HG03045 (cell line): ENCODE data around the gene CDK12.
"Not testable (repeated sequence)": the region's sequence is repeated elsewhere in the genome, so short reads cannot be mapped to it uniquely, and the experiment has no call there.

Source experiments
- ATAC-seq: cut with Tn5 transposase; IDR thresholded peaks from one replicate; pipeline ENCODE4 v1.9.1; 2021; ENCODE audit warnings: mild to moderate bottlenecking, moderate library complexity; ENCODE audit not compliant: unreplicated experiment

Gene CDK12

DNA sequence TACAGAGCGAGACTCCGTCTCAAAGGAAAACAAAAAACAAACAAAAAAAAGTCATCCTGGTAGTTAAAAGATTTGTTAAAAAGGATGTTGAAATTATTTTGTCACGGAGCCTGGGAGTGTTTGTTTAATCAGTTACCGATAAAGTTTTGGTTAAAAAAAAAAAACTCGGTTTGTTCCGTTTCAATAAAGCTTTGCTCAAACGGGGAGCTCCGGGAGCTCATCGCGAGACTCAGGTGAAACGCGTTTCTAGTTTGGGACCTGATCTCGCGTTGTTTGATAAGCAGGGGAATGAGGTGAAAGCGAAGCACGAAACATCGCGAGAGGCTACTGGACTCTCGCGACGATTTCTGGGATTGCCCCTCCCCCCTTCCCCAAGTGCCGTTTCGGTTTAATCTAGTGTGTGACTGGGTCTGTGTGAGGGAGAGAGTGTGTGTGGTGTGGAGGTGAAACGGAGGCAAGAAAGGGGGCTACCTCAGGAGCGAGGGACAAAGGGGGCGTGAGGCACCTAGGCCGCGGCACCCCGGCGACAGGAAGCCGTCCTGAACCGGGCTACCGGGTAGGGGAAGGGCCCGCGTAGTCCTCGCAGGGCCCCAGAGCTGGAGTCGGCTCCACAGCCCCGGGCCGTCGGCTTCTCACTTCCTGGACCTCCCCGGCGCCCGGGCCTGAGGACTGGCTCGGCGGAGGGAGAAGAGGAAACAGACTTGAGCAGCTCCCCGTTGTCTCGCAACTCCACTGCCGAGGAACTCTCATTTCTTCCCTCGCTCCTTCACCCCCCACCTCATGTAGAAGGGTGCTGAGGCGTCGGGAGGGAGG, at the start of gene CDK12:
Gene CDK12 (plus strand): TSS at position 374 of the 813 bp plus-strand sequence. CDS start 586 bp downstream, outside the sequence.
- ATAC-seq, result peak; percentile 73

DNA sequence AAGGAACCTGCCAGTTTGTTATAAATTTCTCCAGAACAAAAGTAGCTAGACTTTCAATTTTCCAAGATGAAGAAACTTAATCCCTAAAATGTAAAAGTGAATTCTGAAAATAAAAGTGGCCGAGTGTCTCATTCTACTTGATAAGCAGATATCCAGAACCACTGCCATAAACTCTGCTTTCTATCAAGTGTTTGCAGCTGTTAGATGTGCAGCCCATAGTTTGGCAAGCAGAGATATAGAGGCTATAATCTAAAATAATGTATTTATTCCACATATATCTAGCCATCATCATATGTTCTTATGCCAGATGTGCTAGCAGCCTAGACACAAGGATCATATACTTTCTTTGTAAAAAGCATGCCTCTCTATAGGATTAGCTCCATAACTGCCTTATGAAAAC, 45.1 kb upstream of the CDK12 start:
- no peak for ATAC-seq

DNA sequence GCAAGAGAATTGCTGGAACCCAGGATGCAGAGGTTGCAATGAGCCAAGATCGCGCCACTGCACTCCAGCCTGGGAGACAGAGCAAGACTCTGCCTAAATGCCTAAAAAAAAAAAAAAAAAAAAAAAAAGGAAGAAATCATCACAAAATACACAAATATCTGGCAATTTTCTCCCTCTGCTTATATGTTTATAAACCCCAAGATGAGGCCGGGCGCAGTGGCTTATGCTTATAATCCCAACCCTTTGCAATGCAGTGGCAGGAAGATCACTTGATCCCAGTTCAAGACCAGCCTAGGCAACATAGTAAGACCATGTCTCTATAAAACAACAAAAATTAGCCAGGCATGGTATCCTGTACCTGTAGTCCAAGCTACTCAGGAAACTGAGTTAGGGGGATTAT, 31.7 kb upstream of the CDK12 start:
- ATAC-seq, result no peak

DNA sequence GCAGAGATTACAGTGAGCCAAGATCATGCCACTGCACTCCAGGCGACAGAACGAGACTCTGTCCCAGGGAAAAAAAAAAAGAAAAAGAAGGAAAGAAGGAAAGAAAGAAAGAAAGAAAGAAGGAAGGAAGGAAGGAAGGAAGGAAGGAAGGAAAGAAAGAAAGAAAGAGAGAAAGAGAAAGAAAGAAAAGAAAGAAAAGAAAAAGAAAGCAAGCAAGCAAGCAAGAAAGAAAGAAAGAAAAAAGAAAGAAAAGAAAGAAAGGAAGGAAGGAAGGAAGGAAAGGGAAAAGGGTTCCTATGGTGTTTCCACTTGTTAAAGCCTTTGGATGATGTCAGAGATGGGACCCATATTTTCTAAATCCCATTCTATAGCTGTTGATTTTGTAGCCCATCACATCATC, 21.4 kb upstream of the CDK12 start:
- not testable (repeated sequence) for ATAC-seq

DNA sequence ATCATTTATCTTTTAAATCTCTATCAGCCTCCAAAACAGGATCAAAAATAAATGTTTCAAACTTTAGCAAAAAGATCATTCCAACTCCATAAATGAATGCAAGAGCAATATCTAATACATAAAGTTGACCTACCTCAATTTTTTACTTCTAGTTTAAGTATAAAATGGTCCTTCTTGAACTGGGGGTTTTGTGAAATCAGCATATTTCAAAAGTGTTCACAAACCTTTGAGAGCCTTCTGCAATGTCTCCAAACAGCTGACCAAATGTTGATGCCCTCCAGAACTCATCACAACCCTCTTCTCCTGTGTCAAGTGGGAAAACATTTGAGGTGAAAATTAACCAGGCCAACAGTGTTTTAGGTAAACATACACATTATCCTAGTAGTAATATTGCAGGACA, 18.0 kb upstream of the CDK12 start:
- no peak for ATAC-seq

DNA sequence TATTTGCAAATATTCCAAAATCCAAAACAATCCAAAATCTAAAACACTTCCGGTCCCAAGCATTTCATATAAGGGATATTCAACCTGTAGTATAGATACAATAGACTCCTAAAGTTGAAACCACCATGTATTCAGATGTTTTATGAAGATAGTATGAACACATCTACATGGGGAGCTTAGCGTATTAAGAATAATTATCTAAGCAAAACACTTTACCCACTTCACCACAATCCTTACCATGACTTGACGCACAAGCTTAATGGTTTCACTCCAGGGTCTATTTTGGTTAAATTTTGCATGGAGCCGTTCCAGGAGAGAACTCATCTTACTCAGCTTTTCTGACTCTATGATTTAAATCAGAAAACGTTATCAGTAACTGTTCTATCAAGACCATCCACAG, 13.7 kb upstream of the CDK12 start:
- ATAC-seq, result no peak

DNA sequence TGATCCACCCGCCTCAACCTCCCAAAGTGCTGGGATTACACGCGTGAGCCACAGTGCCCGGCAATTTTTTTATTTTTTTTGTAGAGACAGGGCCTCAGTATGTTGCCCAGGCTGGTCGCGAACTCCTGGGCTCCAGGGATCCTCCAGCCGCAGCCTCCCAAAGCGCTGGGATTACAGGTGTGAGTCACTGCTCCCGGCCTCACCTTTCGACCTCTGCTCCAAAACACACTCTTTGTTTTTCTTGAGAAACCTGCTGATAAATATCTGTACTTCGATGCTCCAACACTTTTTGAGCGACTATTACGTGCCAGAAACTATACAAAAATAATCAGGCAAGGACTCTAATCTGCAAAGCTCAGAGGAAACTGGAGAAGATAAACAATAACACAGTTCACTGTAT, 11.2 kb upstream of the CDK12 start:
- no peak for ATAC-seq

DNA sequence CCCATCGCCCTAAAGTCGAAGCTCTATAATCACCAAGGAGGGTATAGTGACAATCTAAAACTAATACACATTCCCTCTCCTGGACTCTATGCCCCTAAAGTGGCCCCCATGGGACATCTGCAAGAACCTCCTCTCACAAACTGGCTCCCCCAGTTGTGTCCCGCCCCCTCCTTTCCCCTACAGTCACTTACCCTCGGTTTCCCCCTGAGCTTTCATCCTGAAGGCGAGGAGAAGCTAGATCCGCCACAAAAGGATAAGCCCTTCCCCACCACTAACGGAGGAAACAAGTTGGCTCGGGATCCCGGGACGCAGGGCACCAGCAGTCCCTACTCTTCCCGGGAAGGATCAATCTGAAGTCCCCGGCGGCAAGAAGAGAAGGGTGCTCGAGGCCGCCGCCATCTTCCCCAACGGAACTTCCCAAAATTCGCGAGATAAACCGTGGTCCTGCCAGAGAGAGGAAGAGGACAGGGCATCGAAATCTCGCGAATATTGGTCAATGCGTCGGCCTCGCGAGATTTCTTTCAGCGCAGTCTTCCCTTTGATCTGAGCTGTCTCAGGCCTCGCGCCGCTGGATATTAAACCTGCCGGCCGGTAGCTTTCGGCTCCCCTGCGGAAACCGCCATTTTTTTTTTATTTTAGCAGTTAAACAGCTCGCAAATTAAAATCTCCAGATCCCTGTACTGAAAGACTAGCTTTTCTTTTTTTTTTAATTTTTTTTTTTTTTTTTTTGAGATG, 10.3 kb upstream of the CDK12 start, which contains the start of gene MED1:
Gene MED1 (minus strand): TSS at position 417 of the 735 bp plus-strand sequence. CDS start 201 bp downstream, at position 216.
- ATAC-seq, result peak; percentile 84

DNA sequence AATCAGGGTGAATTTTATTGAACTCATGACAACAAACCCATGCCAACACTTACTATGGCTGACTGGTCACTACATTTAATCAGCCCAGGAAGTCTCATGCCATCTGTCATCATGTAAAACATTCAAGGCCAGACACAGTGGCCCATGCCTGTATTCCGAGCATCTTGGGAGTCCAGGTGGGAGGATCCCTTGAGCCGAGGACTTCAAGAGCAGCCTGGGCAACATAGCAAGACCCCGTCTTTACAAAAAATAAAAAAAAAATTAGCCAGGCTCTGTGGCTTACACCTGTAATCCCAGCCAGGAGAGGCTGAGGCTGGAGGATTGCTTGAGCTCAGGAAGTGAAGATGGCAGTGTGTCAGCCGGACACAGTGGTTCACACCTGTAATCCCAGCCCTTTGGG, 5.4 kb upstream of the CDK12 start:
- no peak for ATAC-seq

DNA sequence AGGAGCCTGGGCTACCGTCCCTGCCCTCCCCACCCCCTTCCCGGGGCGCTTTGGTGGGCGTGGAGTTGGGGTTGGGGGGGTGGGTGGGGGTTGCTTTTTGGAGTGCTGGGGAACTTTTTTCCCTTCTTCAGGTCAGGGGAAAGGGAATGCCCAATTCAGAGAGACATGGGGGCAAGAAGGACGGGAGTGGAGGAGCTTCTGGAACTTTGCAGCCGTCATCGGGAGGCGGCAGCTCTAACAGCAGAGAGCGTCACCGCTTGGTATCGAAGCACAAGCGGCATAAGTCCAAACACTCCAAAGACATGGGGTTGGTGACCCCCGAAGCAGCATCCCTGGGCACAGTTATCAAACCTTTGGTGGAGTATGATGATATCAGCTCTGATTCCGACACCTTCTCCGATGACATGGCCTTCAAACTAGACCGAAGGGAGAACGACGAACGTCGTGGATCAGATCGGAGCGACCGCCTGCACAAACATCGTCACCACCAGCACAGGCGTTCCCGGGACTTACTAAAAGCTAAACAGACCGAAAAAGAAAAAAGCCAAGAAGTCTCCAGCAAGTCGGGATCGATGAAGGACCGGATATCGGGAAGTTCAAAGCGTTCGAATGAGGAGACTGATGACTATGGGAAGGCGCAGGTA, 762 bp downstream of the CDK12 start:
- ATAC-seq, result peak; percentile 15

DNA sequence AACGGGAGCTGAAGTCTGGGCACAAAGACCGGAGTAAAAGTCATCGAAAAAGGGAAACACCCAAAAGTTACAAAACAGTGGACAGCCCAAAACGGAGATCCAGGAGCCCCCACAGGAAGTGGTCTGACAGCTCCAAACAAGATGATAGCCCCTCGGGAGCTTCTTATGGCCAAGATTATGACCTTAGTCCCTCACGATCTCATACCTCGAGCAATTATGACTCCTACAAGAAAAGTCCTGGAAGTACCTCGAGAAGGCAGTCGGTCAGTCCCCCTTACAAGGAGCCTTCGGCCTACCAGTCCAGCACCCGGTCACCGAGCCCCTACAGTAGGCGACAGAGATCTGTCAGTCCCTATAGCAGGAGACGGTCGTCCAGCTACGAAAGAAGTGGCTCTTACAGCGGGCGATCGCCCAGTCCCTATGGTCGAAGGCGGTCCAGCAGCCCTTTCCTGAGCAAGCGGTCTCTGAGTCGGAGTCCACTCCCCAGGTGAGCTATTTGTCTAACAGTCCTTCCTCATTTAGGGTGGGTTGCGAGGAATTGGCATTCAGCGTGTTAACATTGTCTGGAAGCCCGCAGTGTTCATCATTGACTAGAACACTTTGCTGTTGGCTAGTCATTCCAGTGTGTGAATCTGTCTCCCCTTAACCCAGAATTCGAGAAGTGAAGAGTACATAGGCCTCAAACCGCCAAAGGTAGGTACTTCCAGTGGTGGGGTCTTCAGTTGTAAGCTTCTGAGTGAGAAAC, 1.5 kb downstream of the CDK12 start:
- no peak for ATAC-seq

DNA sequence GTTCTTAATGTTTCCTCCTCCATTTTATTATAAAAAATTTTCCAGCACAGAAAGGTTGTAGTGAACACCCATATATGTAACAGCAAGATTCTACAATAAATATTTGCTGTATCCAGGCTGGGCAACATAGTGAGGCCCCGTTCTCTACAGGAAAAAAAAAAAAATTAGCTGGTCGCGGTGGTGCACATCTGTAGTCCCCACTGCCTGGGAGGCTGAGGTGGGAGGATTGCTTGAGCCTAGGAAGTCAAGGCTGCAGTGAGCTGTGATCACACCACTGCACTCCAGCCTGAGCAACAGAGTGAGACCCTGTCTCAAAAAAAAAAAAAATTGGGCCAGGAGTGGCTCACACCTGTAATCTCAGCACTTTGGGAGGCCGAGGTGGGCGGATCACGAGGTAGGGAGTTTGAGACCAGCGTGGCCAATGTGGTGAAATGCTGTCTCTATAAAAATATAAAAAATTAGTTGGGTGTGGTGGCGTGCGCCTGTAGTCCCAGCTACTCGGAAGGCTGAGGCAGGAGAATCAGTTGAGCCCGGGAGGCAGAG, 3.4 kb downstream of the CDK12 start:
- ATAC-seq, result not testable (repeated sequence)

DNA sequence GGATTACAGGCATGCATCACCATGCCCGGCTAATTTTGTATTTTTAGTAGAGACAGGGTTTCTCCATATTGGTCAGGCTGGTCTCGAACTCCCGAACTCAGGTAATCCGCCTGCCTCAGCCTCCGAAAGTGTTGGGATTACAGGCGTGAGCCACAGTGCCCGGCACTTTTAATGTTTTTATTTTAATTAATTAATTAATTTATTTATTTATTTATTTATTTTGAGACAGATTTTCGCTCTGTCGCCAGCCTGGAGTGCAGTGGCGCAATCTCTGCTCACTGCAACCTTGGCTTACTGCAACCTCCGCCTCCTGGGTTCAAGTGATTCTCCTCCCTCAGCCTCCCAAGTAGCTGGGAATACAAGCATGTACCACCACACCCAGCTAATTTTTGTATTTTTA, 7.3 kb downstream of the CDK12 start:
- ATAC-seq, result not testable (repeated sequence)

DNA sequence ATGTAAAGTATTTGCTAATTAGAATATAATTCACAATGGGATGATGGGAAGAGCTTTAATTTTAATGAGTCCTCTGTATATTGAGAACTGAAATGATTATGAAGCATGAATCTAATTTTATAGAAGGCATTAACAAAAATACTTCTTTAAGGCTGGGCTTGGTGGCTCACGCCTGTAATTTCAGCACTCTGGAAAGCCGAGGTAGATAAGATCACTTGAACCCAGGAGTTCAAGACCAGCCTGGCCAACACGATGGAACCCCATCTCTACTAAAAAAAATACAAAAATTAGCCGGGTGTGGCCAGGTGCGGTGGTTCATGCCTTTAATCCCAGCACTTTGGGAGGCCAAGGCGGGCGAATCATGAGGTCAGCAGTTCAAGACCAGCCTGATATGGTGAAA, 12.0 kb downstream of the CDK12 start:
- ATAC-seq, result no peak

DNA sequence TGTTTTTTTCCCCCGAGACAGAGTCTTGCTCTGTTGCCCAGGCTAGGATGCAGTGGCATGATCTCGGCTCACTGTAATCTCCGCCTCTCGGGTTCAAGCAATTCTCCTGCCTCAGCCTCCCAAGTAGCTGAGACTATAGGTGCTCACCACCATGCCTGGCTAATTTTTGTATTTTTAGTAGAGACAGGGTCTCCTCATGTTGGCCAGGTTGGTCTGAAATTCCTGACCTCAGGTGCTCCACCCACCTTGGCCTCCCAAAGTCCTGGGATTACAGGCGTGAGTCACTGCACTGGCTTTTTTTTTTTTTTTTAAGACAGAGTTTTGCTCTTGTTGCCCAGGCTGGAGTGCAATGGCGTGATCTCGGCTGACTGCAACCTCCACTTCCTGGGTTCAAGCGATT, 18.3 kb downstream of the CDK12 start:
- ATAC-seq, result not testable (repeated sequence)

DNA sequence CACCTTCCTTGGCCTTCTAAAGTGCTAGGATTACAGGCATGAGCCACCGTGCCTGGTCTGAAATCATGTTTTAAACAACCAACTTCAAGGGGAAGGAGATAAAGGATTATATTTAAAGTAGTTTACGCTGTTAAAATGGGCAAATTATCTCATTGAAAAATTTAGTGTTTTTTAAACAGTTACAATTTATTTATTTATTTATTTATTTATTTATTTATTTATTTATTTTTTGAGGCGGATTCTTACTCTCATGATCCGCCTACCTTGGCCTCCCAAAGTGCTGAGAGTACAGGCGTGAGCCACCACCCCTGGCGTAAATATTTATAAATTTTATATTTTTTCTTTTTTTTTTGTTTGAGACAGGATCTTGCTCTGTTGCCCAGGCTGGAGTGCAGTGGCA, 22.2 kb downstream of the CDK12 start:
- ATAC-seq, result no peak

DNA sequence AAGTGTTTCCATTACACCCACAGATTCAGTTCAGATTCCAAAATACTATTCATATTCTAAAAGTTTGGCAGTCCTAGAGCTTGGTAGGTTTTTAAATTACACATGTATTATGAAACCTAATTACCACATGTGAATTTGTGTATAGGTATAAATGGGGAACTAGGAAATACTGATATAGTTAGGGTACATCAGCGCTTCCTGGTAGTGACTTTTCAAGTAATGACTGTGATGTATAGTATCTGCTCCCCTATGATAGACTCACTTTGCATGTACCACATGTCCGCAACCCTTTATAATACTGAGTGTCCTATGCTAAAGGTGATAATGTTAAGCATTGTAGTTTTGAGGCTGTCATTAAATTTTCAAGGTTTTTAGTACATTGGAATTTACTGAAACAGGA, 22.9 kb downstream of the CDK12 start:
- no peak for ATAC-seq

DNA sequence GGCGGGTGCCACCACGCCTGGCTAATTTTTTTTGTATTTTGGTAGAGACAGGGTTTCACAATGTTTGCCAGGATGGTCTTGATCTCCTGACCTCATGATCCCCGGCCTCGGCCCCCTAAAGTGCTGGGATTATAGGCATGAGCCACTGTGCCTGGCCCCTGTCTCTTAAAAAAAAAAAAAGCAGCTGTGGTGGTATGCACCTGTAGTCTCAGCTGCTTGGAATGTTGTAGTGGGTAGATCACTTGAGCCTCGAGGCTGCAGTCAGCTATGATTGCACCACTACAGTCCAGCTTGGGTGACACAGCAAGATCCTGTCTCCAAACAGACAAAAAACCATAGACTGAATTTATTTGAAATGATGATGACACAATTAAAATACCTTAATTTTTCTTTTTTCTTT, 24.3 kb downstream of the CDK12 start:
- ATAC-seq, result no peak

DNA sequence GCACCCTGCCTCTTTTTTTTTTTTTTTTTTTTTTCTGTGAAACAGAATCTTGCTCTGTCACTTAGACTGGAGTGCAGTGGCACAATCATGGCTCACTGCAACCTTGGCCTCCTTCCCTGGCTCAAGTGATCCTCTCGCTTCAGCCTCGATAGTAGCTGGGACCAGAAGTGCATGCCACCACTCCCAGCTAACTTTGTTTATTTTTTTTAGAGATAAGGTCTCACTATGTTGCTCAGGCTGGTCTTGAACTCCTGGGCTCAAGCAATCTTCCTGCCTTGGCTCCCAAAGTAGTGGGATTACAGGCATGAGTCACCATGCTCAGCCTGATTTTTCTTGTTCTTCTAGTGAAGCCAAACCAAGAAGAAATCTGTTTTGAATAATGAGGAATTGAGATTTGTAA, 25.0 kb downstream of the CDK12 start:
- no peak for ATAC-seq

DNA sequence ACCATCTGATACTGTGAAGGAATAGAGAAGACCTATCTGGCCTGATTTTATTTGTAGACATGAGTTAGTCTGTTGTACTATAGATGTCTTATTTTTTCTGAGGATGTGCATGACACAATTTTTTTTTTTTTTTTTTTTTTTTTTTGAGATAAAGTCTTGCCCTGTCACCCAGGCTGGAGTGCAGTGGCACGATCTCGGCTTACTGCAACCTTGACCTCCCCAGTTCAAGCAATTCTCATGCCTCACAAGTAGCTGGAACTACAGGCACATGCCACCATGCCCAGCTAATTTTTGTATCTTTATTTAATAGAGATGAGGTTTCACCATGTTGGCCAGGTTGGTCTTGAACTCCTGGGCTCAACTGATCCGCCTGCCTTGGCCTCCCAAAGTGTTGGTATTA, 26.2 kb downstream of the CDK12 start:
- not testable (repeated sequence) for ATAC-seq

DNA sequence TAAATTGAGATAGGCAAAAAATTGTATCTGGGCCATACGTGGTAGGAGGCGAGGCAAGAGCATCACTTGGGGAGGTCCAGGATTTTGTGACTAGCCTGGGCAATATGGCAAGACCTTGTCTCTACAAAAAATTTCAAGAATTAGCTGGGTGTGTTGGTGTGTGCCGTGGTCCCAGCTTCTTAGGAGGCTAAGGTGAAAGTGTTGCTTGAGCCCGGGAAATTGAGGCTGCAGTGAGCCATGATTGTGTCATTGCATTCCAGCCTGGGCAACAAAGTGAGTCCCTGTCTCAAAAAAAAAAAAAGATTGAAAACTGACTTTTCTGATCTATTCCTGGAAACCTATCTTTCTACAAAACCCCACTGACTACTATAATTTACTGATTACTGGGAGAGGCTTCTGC, 26.7 kb downstream of the CDK12 start:
- ATAC-seq, result no peak
